Measurements from ENCODE around the gene OTP. TPM values are rescaled to one million over a fixed set of nuclear protein-coding genes. Genes with fewer than 3 reads are reported as not detected.
"Not testable (repeated sequence)": the region's sequence is repeated elsewhere in the genome, so short reads cannot be mapped to it uniquely, and the experiment has no call there.

OTP gene
- total RNA-seq, 3 donors from 2014 or later = 0.15 TPM; not detected in 2

GRCh38 chr5:77623203-77623740, 15.2 kb downstream of the OTP start:
- intact Hi-C loops (cut with DNase I; ENCODE audit: low total_unique reads) = no loop called here
- no peak for TF ChIP-seq POLR2AphosphoS5 (IDR thresholded peaks at IDR 0.05)
- Histone ChIP-seq H3K27ac (no peak overlapping the region), H3K4me1 (no peaks in the 10 kb centered on the region), H3K4me3 (no peak overlapping the region), H3K36me3 (no peaks in the 10 kb centered on the region), H3K27me3 (peaks cover 3 to 46% of the 10 kb centered on the region in 2 donors), H3K9me3 (peaks cover 0 to 5% of the 10 kb centered on the region in 2 donors)
- DNase-seq (ENCODE audit: low spot score in 2 of 2) = no peak

- Histone ChIP-seq H3K4me1 (no peaks in the 10 kb centered on the region), H3K27ac (no peak overlapping the region), H3K9me3 (no peaks in the 10 kb centered on the region), H3K27me3 (peaks cover 0 to 29% of the 10 kb centered on the region in 2 donors), H3K4me3 (no peak overlapping the region), H3K36me3 (no peaks in the 10 kb centered on the region)
- no peak for TF ChIP-seq POLR2AphosphoS5 (IDR thresholded peaks at IDR 0.05)
- TF ChIP-seq CTCF (IDR thresholded peaks at IDR 0.05) = no peak
- TF ChIP-seq POLR2A (IDR thresholded peaks at IDR 0.05) = no peak
- intact Hi-C loops (cut with DNase I; ENCODE audit: low total_unique reads) = no loop called here
- DNase-seq (ENCODE audit: low spot score in 2 of 2) = no peak
These were observed 17.1 kb downstream of the OTP start for GRCh38 chr5:77621440-77621839.

- Histone ChIP-seq H3K27me3 (peaks cover 0 to 21% of the 10 kb centered on the region in 2 donors), H3K27ac (no peak overlapping the region), H3K36me3 (no peaks in the 10 kb centered on the region), H3K9me3 (no peaks in the 10 kb centered on the region), H3K4me1 (no peaks in the 10 kb centered on the region), H3K4me3 (no peak overlapping the region)
- TF ChIP-seq POLR2AphosphoS5 (IDR thresholded peaks at IDR 0.05) = no peak
- no peak for TF ChIP-seq POLR2A (IDR thresholded peaks at IDR 0.05)
- no peak for TF ChIP-seq CTCF (IDR thresholded peaks at IDR 0.05)
- intact Hi-C loops (cut with DNase I; ENCODE audit: low total_unique reads) = no loop called here
- DNase-seq (ENCODE audit: low spot score in 2 of 2) = no peak
These were observed 18.1 kb downstream of the OTP start for GRCh38 chr5:77620405-77620804.

- Histone ChIP-seq H3K36me3 (no peaks in the 10 kb centered on the region), H3K27me3 (peaks cover 0 to 5% of the 10 kb centered on the region in 2 donors), H3K9me3 (no peaks in the 10 kb centered on the region), H3K4me3 (no peak overlapping the region), H3K27ac (no peak overlapping the region), H3K4me1 (no peaks in the 10 kb centered on the region)
- TF ChIP-seq POLR2AphosphoS5 (IDR thresholded peaks at IDR 0.05) = no peak
- TF ChIP-seq CTCF (IDR thresholded peaks at IDR 0.05) = no peak
- TF ChIP-seq POLR2A (IDR thresholded peaks at IDR 0.05) = no peak
- intact Hi-C loops (cut with DNase I; ENCODE audit: low total_unique reads) = no loop called here
- DNase-seq (ENCODE audit: low spot score in 2 of 2) = no peak
These were observed 21.6 kb downstream of the OTP start for GRCh38 chr5:77616920-77617319.

GRCh38 chr5:77608927-77609326, 29.6 kb downstream of the OTP start:
- H3K36me3 ChIP-seq; H3K27ac ChIP-seq; intact Hi-C loops (cut with DNase I; ENCODE audit: low total_unique reads); H3K4me1 ChIP-seq; H3K4me3 ChIP-seq; H3K9me3 ChIP-seq; DNase-seq (ENCODE audit: low spot score in 2 of 2); H3K27me3 ChIP-seq: not testable (repeated sequence)

- H3K4me3 ChIP-seq = no peak overlapping the region
- no peaks in the 10 kb centered on the region for H3K27me3 ChIP-seq
- TF ChIP-seq POLR2AphosphoS5 (IDR thresholded peaks at IDR 0.05) (no peak), POLR2A (IDR thresholded peaks at IDR 0.05) (no peak)
- H3K27ac ChIP-seq = no peak overlapping the region
- intact Hi-C loops (cut with DNase I; ENCODE audit: low total_unique reads) = no loop called here
- no peaks in the 10 kb centered on the region for H3K4me1 ChIP-seq
- no peaks in the 10 kb centered on the region for H3K36me3 ChIP-seq
- peaks cover 0 to 7% of the 10 kb centered on the region in 2 donors for H3K9me3 ChIP-seq
- no peak for DNase-seq (ENCODE audit: low spot score in 2 of 2)
These were observed 31.2 kb downstream of the OTP start for GRCh38 chr5:77607324-77607723.

- no peaks in the 10 kb centered on the region for H3K4me1 ChIP-seq
- no peaks in the 10 kb centered on the region for H3K36me3 ChIP-seq
- intact Hi-C loops (cut with DNase I; ENCODE audit: low total_unique reads) = no loop called here
- H3K27me3 ChIP-seq = no peaks in the 10 kb centered on the region
- TF ChIP-seq POLR2A (IDR thresholded peaks at IDR 0.05) = no peak
- no peak for TF ChIP-seq CTCF (IDR thresholded peaks at IDR 0.05)
- no peak for TF ChIP-seq POLR2AphosphoS5 (IDR thresholded peaks at IDR 0.05)
- H3K27ac ChIP-seq = no peak overlapping the region
- H3K9me3 ChIP-seq = peaks cover 0 to 7% of the 10 kb centered on the region in 2 donors
- H3K4me3 ChIP-seq = no peak overlapping the region
- DNase-seq (ENCODE audit: low spot score in 2 of 2) = no peak
These were observed 32.2 kb downstream of the OTP start for GRCh38 chr5:77606279-77606678.

Measured in breast epithelium (tissue), 4 donors.